HG03575 (cell line): Measurements from ENCODE around the gene DPH7.
"Not testable (repeated sequence)": the region's sequence is repeated elsewhere in the genome, so short reads cannot be mapped to it uniquely, and the experiment has no call there.

Source experiments
- ATAC-seq: cut with Tn5 transposase; IDR thresholded peaks from one replicate; pipeline ENCODE4 v1.9.1; 2021; ENCODE audit not compliant: unreplicated experiment, insufficient number of reproducible peaks, low FRiP score; ENCODE audit errors: extremely low read depth

The DPH7 gene

GRCh38 chr9:137607141-137607857 lies 28.6 kb upstream of the DPH7 start:
- no peak for ATAC-seq

- no peak for ATAC-seq
Measured at GRCh38 chr9:137606734-137607138, 28.0 kb upstream of the DPH7 start.

- ATAC-seq = no peak
Measured at GRCh38 chr9:137606005-137606621, 27.4 kb upstream of the DPH7 start.

DNA sequence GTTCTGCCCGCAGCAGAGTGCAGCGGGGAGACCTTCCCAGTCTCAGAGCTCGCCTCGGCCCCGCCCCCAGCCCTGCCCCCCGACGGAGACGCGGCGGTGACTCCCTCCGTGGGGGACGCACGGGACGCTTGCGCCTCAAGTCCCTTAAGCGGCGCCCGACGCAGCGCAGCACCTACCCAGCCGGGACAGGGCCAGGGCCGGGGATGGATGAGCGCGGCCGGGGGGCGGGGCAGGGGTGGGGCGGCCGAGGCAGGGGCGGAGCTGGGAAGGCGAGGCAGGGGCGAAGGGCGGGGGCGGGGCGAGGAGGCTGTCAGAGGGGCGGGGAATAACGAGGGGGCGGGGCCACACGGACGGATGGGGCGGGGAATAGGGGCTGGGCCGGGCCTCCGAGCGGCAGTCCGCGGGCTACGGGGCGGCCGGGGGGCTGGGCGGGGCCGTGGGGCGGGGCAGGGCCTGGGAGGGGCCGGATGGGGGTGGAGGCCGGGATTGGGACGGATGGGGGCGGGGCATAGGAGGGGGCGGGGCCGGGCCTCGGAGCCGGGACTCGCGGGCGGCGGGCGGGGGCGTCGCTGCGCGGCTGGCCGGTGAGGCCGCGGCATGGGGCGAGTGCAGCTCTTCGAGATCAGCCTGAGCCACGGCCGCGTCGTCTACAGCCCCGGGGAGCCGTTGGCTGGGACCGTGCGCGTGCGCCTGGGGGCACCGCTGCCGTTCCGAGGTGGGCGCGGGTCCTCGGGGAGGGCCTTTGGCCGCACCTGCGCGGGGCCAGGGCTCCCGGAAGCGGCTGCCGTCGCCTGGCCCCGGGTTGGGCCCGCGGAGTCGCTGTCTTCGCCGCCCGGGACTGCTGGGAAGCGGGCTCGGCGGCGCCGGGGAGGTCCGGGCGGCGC lies 26.6 kb upstream of the DPH7 start, which contains the start of gene ARRDC1:
Gene ARRDC1 (plus strand): TSS at position 566 of the 884 bp plus-strand sequence. CDS start 32 bp downstream, at position 598.
- ATAC-seq = no peak

DNA sequence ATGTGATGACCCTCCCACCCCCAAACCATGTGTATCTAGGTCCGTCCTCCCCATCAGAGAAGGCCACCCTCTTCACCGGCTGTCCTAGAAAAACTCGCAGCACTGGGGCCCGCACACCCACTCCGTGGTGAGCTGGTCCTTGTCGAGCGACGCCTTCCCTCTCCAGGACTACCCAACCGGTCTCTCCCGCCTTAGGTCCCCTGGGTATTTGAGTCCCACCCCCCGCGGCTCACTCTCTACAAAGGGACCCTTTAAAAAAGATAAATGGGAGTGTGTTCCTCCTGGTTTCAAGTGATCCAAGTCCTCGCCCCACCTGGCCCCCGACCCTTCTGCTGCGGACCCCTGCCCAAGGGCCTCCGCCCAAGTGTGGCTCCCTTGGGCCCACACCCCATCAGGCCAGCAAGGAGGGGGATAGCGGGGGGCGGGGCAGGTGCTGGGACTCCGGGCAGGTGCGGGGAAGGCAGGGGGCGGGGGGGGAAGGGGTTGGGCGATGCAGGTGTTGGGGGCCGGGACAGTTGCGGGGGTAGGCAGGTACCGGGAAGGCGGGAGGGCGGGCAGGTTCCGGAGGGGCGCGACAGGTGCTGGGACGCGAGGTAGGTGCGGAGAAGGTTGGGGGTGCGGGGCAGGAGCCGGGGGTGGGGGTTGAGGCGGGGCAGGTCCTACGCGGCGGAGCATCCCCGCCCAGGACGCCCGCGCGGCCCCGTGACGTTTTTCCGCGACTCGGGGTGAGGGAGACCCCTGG lies 25.8 kb upstream of the DPH7 start:
- no peak for ATAC-seq

- no peak for ATAC-seq
Measured at GRCh38 chr9:137603879-137604278, 25.2 kb upstream of the DPH7 start.

DNA sequence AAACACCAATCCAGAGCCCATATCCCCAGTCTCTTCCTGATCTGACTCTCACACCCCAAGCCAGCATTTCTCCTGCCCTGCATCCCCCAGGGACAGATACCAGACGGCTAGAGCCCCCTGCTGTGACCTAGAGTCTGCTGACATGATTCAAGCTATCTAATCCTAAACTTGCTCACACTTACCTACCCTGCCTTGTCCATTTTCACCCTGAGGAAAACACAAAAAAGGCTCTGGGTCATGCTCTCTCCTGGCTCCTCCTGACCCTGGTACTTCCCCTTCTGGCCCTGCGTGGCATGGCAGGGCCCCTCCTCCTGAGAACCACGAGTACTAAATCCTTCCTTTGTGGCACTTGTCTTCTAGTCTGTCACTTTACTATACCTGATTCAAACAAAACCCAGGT lies 23.9 kb upstream of the DPH7 start:
- ATAC-seq = no peak

GRCh38 chr9:137598943-137599342 lies 20.2 kb upstream of the DPH7 start:
- no peak for ATAC-seq

GRCh38 chr9:137596577-137596976 lies 17.9 kb upstream of the DPH7 start:
- not testable (repeated sequence) for ATAC-seq

DNA sequence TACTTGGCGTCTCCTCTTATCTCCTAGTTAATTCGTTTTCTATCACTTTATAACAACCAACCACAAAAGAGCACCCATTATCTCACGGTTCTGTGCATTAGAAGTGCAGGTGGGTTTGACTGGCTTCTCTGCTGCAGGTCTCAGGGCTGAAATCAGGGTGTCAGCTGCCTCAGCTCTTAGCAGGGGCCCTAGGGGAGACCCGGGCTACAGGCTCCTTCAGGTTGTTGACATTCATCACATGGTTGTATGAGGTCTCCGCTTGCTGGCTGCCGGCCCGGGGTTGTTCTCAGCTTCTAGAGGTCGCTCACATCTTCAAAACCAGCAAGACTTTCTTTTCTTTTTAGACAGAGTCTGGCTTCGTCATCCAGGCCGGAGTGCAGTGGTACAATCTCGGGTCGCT lies 14.5 kb upstream of the DPH7 start:
- ATAC-seq = no peak

DNA sequence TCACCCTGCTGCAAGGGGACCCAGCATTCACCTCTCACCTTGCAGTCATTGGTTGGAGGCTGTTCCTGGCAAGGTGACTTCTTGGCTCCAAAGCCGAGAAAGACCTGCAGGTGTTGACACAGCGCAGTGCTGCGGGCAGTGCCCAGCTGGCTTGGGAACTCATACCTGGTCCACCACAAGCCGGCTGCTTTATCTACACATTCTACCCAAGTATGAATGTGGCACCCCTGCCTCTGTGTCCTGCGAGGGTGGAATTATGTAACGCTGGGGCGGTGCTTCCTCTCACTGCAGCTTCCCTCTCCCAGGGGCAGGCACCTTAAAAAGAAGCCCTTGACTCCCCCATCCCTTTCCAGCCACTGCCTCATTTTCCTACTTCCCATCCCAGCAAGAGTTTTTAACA lies 14.0 kb upstream of the DPH7 start:
- ATAC-seq = no peak

DNA sequence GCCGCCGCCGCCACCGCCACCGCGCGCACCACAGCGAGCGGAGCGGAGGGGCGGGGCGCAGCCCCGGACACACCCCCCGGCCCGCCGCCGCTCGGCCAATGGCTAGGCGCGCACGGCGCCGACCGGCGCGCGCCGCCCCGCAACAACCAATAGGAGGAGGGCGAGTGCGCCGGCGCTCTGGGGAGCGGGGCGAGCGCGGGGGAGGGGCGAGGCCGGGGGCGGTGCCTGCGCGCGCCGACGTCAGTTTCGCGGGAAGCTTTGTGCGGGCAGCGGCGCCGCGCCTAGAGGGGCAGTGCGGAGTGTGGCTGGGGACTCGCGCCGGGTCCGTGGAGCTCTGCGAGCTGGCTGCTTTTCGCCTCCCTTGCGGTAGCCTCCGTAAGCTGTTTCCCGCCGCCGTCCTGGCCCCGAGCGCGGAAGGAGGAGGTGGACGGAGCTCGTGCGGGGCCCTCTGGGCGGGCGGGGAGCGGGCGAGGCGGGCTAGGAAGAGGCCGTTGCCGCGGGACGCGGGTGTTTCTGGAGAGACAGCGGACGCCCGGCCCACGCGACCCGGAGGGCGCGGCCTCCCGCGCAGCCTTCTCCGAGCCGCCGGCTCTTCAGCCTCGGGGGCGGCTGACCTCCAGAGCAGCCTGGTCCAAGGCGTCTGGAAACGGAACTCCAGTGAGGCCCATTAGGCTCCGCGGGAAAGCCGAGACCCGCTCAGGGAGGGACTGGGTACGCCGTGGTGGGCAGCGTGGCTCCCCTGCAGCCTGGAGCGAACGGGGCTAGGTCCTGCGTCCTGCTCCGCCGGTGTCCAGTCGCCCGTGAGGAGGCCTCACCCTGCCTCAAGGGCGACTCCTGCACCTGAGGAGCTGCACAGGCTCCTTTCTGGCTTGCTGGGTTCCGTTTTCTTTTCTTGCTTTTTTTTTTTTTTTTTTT lies 12.0 kb upstream of the DPH7 start, which contains the start of gene ZMYND19:
Gene ZMYND19 (minus strand): TSS at position 44 of the 915 bp plus-strand sequence. CDS start 249 bp downstream, outside the sequence.
- no peak for ATAC-seq

GRCh38 chr9:137590123-137590468 lies 11.4 kb upstream of the DPH7 start:
- ATAC-seq = no peak

DNA sequence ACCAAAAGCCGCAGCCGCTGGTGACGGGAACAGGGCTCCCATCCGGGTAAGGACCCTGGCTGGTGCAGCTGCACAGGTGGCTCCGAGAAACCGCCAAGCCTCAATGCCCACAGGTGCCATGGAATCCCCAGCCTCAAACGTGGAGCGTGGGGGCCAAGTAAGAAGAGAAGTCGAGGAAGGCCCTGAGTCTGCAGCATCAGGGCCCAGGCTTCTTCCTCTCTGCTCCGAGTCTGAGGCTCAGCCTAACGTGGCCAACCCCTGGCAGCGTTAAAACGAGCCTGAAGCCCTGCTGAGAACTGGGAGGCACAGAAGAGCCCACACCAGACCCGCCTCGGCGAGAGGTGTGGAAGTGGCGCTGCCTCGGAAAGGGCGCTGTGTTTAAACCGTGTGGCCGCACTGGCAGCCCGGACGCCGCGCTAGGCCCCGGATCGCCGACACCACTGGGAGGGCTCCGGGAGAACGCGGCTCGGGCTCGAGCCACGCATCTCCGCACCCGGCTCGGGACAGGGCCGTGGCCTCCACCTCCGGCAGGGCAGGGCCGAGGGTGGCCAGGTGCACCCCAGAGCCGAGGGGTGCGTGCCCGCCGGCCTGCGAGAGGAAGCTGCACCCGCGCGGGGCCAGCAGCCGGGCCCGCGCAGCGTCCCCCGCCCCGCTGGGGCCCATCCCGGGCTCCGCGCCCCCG lies 10.9 kb upstream of the DPH7 start:
- ATAC-seq = no peak

GRCh38 chr9:137588891-137589290 lies 10.2 kb upstream of the DPH7 start:
- no peak for ATAC-seq

GRCh38 chr9:137588311-137588710 lies 9.6 kb upstream of the DPH7 start:
- ATAC-seq = no peak

DNA sequence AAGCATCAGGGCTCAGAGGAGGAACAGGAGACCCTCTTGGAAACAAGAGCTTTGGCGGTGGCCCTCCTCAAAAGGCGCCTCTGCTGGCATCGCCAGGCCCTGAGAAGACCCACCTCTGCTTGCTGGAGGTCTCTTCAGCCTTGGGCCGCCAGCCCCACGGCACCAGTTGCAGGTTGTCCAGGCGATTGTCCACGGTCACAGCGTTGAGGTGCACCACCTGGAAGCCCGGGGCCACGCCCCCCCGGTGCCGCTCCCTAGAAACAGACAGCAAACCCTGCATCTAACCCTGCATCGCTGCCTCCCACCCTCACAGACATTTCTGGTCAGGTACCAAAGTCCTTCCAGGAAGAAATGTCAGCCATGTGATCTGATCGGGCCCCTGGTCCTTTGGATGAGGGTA lies 8.1 kb upstream of the DPH7 start:
- no peak for ATAC-seq

GRCh38 chr9:137583957-137584356 lies 5.2 kb upstream of the DPH7 start:
- no peak for ATAC-seq
